ENCODE results near the gene QRICH1. TPM values are rescaled to one million over a fixed set of nuclear protein-coding genes. Genes with fewer than 3 reads are reported as not detected.

Gene QRICH1
- total RNA-seq, 2 experiments from 2014 or later: 111 to 132 TPM

DNA sequence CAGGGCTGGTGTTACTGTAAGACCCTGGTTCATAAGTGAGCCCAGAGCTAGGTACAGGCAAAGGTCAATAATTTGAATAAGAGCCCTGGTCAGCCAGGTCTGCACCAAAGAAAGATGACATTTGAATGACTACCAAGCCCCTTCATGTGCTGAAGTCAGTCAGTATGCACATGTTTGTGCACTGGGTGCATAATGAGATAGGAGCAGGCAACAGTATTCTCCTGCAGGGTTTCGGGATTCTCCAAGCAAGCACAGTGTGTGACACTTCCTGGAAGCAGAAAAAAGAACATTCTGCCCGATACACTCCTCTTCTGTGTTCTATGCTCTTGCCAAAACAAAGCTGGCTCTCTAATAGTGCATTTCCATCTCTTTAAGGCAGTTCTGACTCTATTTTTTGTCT is 59.2 kb downstream of the QRICH1 start:
- Histone ChIP-seq H2AFZ (ENCODE audit: low read length) (no peak overlapping the region), H3K4me2 (ENCODE audit: low read length) (no peak overlapping the region), H3K27ac (ENCODE audit: low read depth, low read length, poor library complexity, severe bottlenecking) (no peak overlapping the region), H3K9me2 (ENCODE audit: insufficient read depth, low read length) (no peaks in the 10 kb centered on the region), H3K4me1 (ENCODE audit: insufficient read depth, low read length, poor library complexity, severe bottlenecking) (peaks cover under 1% of the 10 kb centered on the region), H3K79me2 (ENCODE audit: insufficient read depth, low read depth, low read length) (no peaks in the 10 kb centered on the region), H3K9me3 (ENCODE audit: low read length) (no peaks in the 10 kb centered on the region), H4K20me1 (ENCODE audit: insufficient read depth, low read length) (no peaks in the 10 kb centered on the region), H3K36me3 (ENCODE audit: insufficient read depth, low read length) (peaks cover 82% of the 10 kb centered on the region), H3K4me3 (ENCODE audit: low read depth, low read length, poor library complexity, severe bottlenecking) (no peak overlapping the region)
- intact Hi-C loops (cut with micrococcal nuclease; ENCODE audit: unreplicated experiment): no loop called here
- CTCF ChIA-PET (ENCODE audit: unreplicated experiment): no interaction called here
- no peak for TF ChIP-seq EZH2phosphoT487 (IDR thresholded peaks at IDR 0.05; ENCODE audit: borderline replicate concordance, low read depth, low read length)
- TF ChIP-seq, protein P1, sequence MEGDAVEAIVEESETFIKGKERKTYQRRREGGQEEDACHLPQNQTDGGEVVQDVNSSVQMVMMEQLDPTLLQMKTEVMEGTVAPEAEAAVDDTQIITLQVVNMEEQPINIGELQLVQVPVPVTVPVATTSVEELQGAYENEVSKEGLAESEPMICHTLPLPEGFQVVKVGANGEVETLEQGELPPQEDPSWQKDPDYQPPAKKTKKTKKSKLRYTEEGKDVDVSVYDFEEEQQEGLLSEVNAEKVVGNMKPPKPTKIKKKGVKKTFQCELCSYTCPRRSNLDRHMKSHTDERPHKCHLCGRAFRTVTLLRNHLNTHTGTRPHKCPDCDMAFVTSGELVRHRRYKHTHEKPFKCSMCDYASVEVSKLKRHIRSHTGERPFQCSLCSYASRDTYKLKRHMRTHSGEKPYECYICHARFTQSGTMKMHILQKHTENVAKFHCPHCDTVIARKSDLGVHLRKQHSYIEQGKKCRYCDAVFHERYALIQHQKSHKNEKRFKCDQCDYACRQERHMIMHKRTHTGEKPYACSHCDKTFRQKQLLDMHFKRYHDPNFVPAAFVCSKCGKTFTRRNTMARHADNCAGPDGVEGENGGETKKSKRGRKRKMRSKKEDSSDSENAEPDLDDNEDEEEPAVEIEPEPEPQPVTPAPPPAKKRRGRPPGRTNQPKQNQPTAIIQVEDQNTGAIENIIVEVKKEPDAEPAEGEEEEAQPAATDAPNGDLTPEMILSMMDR (conservative IDR thresholded peaks at IDR 0.05; ENCODE audit: low read length): no peak
- BruUV-seq (replicated peaks): no TSS peak
- POLR2A ChIA-PET: interaction anchor here (0.5 to 1.4 kb wide), 2 partner anchors 86 to 438 kb away, joined by 3 to 4 read pairs; partner anchors contain the start of gene USP19
- DNase-seq (ENCODE audit: low spot score): no peak

DNA sequence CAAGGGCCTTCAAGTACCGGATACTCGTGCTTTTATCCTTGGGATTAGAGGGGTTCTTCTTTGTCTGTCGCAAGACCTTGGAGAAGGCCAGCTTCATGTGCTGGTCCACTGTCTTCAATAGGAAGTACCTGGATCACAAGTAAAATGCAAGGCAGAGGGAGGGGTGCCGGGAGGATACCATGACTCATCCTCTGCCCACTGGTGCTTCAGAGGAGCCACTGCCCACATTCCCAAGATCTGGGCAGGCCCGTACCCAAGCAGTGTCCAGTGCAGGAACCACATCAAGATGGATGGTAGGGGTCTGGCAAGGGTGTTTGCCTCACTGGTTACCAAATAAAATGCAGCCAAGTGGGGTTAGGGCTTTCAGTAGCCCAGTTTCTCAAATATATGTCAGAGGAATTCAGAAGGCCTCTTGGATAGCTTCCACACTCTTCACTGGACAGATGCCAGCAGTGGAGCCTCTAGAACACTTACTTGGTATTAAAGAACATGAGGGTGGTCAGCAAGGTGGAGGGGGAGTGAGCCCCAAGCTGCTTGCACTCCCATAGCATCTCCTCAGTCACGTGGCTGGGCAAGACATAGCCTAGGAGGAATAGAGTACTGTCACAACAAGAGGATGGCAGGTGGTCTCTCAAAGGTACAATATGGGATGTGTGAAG is 61.1 kb downstream of the QRICH1 start:
- CTCF ChIA-PET (ENCODE audit: unreplicated experiment): no interaction called here
- Histone ChIP-seq H4K20me1 (ENCODE audit: insufficient read depth, low read length) (no peaks in the 10 kb centered on the region), H3K9me3 (ENCODE audit: low read length) (no peaks in the 10 kb centered on the region), H3K4me2 (ENCODE audit: low read length) (no peak overlapping the region), H3K4me1 (ENCODE audit: insufficient read depth, low read length, poor library complexity, severe bottlenecking) (peaks cover 13% of the 10 kb centered on the region), H3K79me2 (ENCODE audit: insufficient read depth, low read depth, low read length) (peaks cover 13% of the 10 kb centered on the region), H3K36me3 (ENCODE audit: insufficient read depth, low read length) (peaks cover 83% of the 10 kb centered on the region), H3K4me3 (ENCODE audit: low read depth, low read length, poor library complexity, severe bottlenecking) (no peak overlapping the region), H3K27ac (ENCODE audit: low read depth, low read length, poor library complexity, severe bottlenecking) (no peak overlapping the region), H3K9me2 (ENCODE audit: insufficient read depth, low read length) (no peaks in the 10 kb centered on the region), H2AFZ (ENCODE audit: low read length) (no peak overlapping the region)
- no peak for DNase-seq (ENCODE audit: low spot score)
- intact Hi-C loops (cut with micrococcal nuclease; ENCODE audit: unreplicated experiment): no loop called here
- POLR2A ChIA-PET: interaction anchor here (1.1 kb wide), 1 partner anchor 26 kb away, joined by 4 read pairs; the partner anchor contains the start of gene WDR6
- no TSS peak for BruUV-seq (replicated peaks)
- no peak for TF ChIP-seq EZH2phosphoT487 (IDR thresholded peaks at IDR 0.05; ENCODE audit: borderline replicate concordance, low read depth, low read length)
- TF ChIP-seq, protein P1 (conservative IDR thresholded peaks at IDR 0.05; ENCODE audit: low read length): no peak

DNA sequence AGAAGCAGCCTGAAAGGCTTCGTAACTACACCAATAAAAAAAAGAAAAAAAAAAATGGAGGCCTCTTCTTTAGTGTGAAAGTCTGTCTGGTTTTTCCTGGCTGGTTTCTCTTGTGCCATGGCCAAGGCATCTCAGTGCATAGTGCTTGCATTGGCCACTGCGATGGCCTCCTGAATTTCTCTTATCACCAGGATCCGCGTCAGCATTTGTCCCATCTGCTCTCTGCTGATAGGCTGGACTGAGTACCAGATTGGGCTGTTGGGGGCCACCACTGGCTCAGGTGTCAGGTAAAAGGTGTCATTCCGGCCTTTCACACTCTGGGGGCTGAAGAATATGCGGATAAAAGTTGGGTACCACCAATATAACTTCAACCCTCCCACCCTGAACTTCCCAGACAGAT is 63.5 kb downstream of the QRICH1 start:
- H4K20me1 ChIP-seq (ENCODE audit: insufficient read depth, low read length): no peaks in the 10 kb centered on the region
- CTCF ChIA-PET (ENCODE audit: unreplicated experiment): no interaction called here
- H3K36me3 ChIP-seq (ENCODE audit: insufficient read depth, low read length): peaks cover 84% of the 10 kb centered on the region
- H3K9me2 ChIP-seq (ENCODE audit: insufficient read depth, low read length): no peaks in the 10 kb centered on the region
- no peak for DNase-seq (ENCODE audit: low spot score)
- no peak overlapping the region for H3K27ac ChIP-seq (ENCODE audit: low read depth, low read length, poor library complexity, severe bottlenecking)
- BruUV-seq (replicated peaks): no TSS peak
- peaks cover 37% of the 10 kb centered on the region for H3K4me1 ChIP-seq (ENCODE audit: insufficient read depth, low read length, poor library complexity, severe bottlenecking)
- H3K9me3 ChIP-seq (ENCODE audit: low read length): no peaks in the 10 kb centered on the region
- POLR2A ChIA-PET: no interaction called here
- H3K4me3 ChIP-seq (ENCODE audit: low read depth, low read length, poor library complexity, severe bottlenecking): no peak overlapping the region
- no peak for TF ChIP-seq EZH2phosphoT487 (IDR thresholded peaks at IDR 0.05; ENCODE audit: borderline replicate concordance, low read depth, low read length)
- TF ChIP-seq, protein P1 (conservative IDR thresholded peaks at IDR 0.05; ENCODE audit: low read length): no peak
- H3K79me2 ChIP-seq (ENCODE audit: insufficient read depth, low read depth, low read length): peaks cover 20% of the 10 kb centered on the region
- H2AFZ ChIP-seq (ENCODE audit: low read length): no peak overlapping the region
- intact Hi-C loops (cut with micrococcal nuclease; ENCODE audit: unreplicated experiment): no loop called here
- no peak overlapping the region for H3K4me2 ChIP-seq (ENCODE audit: low read length)
